Stomach (tissue), 4 donors: ENCODE results near the gene GLI1.

Source experiments
- POLR2A ChIP-seq, 4 donors: fragments of 450-650 bp; IDR thresholded peaks; one replicate each; pipeline ENCODE4 v1.6.1; 2016; ENCODE audit warnings: antibody characterized with exemption in 4 of 4, control low read depth in 2 of 4, mild to moderate bottlenecking in 1 of 4, moderate library complexity in 1 of 4
- POLR2AphosphoS5 ChIP-seq, 3 donors: sonication (generic); formaldehyde crosslinking; IDR thresholded peaks; one replicate each; pipeline ENCODE4 v1.6.1; 2016; ENCODE audit warnings: antibody characterized with exemption in 3 of 3
- TF ChIP-seq, protein P1 (sequence below), 7 experiments: fragments of 450-650 bp in 4 of 7; fragments of 200-600 bp in 3 of 7; sonication (generic) in 3 of 7; IDR thresholded peaks; one replicate each; pipeline ENCODE4 v1.5.1; 2016 to 2019; ENCODE audit warnings: antibody characterized with exemption in 7 of 7, control low read depth in 2 of 7, mild to moderate bottlenecking in 1 of 7

DNA sequence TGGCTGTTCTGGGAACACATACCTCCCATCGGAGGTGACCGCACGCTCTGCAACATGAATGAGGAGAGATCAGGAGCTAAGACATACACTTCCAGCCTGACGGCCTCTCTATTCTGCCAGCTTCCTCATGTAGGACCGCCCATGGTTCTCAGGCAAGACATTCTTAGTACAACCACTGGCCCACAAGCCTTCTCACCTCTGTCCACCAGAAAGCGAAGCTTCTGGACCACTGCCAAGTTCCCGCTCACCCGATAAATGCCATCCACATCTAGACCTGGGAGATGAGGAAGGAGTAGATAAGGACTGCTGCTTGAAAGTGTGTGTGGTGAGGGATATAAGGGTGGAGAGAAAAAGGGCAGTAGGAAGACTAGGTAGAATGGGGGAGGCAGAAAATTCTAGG lies 14.8 kb downstream of the GLI1 start:
- TF ChIP-seq, protein P1, sequence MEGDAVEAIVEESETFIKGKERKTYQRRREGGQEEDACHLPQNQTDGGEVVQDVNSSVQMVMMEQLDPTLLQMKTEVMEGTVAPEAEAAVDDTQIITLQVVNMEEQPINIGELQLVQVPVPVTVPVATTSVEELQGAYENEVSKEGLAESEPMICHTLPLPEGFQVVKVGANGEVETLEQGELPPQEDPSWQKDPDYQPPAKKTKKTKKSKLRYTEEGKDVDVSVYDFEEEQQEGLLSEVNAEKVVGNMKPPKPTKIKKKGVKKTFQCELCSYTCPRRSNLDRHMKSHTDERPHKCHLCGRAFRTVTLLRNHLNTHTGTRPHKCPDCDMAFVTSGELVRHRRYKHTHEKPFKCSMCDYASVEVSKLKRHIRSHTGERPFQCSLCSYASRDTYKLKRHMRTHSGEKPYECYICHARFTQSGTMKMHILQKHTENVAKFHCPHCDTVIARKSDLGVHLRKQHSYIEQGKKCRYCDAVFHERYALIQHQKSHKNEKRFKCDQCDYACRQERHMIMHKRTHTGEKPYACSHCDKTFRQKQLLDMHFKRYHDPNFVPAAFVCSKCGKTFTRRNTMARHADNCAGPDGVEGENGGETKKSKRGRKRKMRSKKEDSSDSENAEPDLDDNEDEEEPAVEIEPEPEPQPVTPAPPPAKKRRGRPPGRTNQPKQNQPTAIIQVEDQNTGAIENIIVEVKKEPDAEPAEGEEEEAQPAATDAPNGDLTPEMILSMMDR (IDR thresholded peaks at IDR 0.05) = no peak
- TF ChIP-seq POLR2AphosphoS5 (IDR thresholded peaks at IDR 0.05) (no peak), POLR2A (IDR thresholded peaks at IDR 0.05) (no peak)
